HFF-Myc (cell line): ENCODE data around the gene FAM174C.

Source experiments
- DNase-seq: peaks from one replicate; pipeline ENCODE4 v3.0.0-alpha.2; 2011; ENCODE audit warnings: low read depth; ENCODE audit errors: extremely low read depth
- H3K4me3 ChIP-seq: replicated peaks from 2 replicates; pipeline ENCODE4 v1.5.1; 2011; ENCODE audit warnings: low read depth, mild to moderate bottlenecking, control low read depth, low read length
- CTCF ChIP-seq: IDR thresholded peaks from 2 replicates; pipeline ENCODE4 v1.5.1; 2012; ENCODE audit warnings: mild to moderate bottlenecking, low read depth, low read length, control low read depth; ENCODE audit errors: missing control alignments

Gene FAM174C

GRCh38 chr19:1256646-1257474 is 18.5 kb upstream of the FAM174C start:
- H3K4me3 ChIP-seq, result no peak overlapping the region
- no peak for TF ChIP-seq CTCF
- no peak for DNase-seq

GRCh38 chr19:1257475-1258162 is 17.7 kb upstream of the FAM174C start:
- no peak for DNase-seq
- TF ChIP-seq CTCF, result no peak
- H3K4me3 ChIP-seq, result no peak overlapping the region

- DNase-seq, result no peak
- TF ChIP-seq CTCF, result no peak
- H3K4me3 ChIP-seq, result no peak overlapping the region
These were observed 17.2 kb upstream of the FAM174C start for GRCh38 chr19:1258163-1258492.

- TF ChIP-seq CTCF, result no peak
- 0 out of 2 replicates have a peak overlapping the region, but pooled peaks have one; percentile 4 for H3K4me3 ChIP-seq
- no peak for DNase-seq
These were observed 16.6 kb upstream of the FAM174C start for GRCh38 chr19:1258707-1259205.

- 0 out of 2 replicates have a peak overlapping the region, but pooled peaks have one; percentile 4 for H3K4me3 ChIP-seq
- no peak for DNase-seq
- TF ChIP-seq CTCF, result no peak
These were observed 16.0 kb upstream of the FAM174C start for GRCh38 chr19:1259206-1259875.

- DNase-seq, result no peak
- TF ChIP-seq CTCF, result no peak
- peak overlapping the region; percentile 70 for H3K4me3 ChIP-seq
These were observed 15.2 kb upstream of the FAM174C start for GRCh38 chr19:1259876-1260748.
